Testis (tissue), 2 donors: ENCODE measurements around the gene MEST.

ENCODE experiments used
- CTCF ChIP-seq, 3 experiments: fragments of 450-650 bp in 2 of 3; fragments of 200-600 bp in 1 of 3; sonication (generic) in 1 of 3; IDR thresholded peaks; one replicate each; pipeline ENCODE4 v1.5.1; 2016 to 2019; ENCODE audit warnings: antibody characterized with exemption in 3 of 3, mild to moderate bottlenecking in 2 of 3, moderate library complexity in 1 of 3
- POLR2A ChIP-seq: fragments of 450-650 bp; IDR thresholded peaks from one replicate; pipeline ENCODE4 v1.6.1; 2017; ENCODE audit warnings: antibody characterized with exemption, mild to moderate bottlenecking, moderate library complexity

- TF ChIP-seq CTCF (IDR thresholded peaks at IDR 0.05) (no peak), POLR2A (no peak)
Observed at GRCh38 chr7:130524628-130525027, 32.7 kb downstream of the MEST start.
